GM19035 (cell line): ENCODE measurements around the gene RND2.
"Not testable (repeated sequence)": the region's sequence is repeated elsewhere in the genome, so short reads cannot be mapped to it uniquely, and the experiment has no call there.

ENCODE experiments used
- ATAC-seq: cut with Tn5 transposase; IDR thresholded peaks from one replicate; pipeline ENCODE4 v1.9.1; 2021; ENCODE audit not compliant: unreplicated experiment

The RND2 gene

DNA sequence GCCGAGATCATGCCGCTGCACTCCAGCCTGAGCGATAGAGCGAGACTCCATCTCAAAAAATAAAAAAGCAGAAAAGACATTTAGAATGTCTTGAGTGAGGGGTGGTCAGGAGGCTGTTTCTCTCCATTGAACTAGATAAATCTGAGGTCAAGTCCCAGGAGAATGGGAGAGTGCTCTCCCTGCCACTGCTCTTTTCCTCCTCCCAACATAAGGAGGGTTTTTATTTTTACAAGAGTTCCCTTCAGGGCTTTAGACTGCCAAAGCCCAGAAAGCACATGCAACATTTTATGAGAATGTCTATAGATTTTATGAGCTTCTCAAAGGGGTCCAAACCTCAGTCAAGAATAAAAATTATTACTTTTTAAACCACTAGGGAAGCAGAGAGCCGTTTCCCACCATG lies 1.6 kb downstream of the RND2 start:
- ATAC-seq: no peak

DNA sequence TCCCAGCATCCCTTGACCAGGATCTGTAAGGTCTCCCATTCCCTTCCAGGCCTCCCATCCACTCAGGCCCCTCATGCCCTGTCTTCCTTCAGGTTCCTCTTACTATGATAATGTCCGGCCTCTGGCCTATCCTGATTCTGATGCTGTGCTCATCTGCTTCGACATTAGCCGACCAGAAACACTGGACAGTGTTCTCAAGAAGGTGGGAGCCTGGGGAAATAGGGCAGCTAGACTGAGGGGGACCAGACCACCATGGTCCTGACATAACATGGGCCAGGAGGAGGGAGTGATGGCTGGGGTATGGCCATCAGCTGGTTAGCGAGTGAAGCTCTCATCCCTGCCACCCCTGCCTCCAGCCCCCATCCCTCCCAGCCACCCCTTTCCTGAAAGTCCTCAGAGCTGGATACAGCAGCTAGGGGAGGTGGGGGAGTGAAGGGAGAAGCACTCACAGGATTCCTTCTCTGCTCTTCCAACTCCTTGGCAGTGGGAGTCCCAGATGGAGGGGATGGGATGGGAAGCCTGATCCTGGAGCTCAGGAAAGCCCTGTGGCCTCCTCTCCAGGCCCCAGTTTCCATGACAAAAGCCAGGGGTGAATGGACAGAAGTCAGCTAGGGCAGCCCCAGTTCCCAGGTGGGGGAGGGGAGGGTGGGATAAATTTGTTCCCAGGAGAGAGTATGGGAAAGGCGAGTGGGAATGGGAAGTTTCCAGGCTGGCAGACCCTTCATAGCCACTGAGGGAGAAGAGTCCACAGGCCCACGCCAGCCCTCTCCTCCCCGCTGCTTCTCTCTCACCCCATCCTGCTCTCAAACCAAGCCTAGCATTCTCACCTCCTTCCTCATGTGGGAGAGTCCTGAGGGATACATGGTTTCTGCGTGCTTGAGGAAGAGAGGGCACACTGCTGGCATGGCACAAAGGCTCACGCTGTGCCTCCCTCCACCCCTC lies 2.3 kb downstream of the RND2 start:
- ATAC-seq: no peak

- no peak for ATAC-seq
Observed at GRCh38 chr17:43028221-43028861, 3.3 kb downstream of the RND2 start.

GRCh38 chr17:43030137-43030767 lies 5.2 kb downstream of the RND2 start:
- ATAC-seq: no peak

DNA sequence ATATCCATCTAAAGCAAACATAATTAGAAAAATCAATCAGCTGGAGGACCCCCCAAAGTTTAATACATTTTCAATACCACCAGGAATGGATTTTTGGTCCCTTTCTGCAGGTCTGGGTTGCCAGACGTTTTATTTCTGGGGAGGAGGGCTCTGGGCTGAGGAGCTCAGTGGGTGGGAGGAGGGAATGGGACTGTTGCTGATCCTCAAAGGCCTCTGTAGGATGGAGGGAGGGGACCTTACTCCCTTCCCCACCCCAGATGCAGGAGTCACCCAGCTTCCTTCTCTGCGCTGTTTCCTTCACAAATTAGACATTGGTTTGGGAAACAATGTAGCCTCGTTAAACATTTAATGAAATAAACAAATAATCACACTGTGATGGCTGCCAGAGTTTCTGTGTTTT lies 6.6 kb downstream of the RND2 start:
- ATAC-seq: no peak

GRCh38 chr17:43033948-43034881 lies 9.2 kb downstream of the RND2 start:
- ATAC-seq: no peak

DNA sequence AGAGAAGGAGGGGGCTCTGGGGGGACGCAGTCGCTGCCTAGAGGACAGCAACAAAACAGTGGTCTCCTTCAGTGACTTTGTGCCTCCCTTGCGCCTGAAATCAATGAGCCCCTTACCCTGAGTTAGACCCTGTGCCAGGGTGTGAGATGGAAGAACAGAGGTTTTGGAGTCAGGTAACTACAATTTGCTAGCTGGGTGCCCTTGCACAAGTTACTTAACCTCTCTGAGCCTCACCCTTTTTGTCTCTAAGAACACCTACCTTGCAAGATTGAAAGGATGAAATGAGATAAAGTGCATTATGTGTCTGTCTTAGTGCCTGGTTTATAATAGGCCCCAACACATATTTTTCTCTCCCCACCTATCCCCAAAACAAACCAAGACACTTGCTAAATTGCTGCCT lies 9.9 kb downstream of the RND2 start:
- no peak for ATAC-seq

GRCh38 chr17:43039646-43040045 lies 14.6 kb downstream of the RND2 start:
- ATAC-seq: no peak

DNA sequence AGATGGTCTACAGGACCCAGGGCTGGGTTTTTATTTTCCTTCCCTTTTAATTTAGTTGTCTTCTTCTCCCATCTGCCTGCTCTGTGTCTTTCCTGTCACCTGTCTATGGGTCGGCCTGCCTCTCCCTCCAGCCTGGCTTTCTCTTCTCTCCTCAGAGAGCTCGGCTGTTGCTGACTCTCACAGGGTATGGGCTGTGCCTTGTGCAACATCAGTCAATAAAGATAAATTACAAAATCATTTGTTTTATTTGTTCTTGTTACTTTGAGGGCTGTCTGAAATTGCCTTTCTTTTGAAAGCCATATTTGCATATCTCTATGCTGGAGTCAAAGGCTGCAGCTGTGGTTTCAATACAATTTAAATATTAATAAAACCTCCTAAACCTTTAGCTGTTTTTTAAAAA lies 15.6 kb downstream of the RND2 start:
- no peak for ATAC-seq

DNA sequence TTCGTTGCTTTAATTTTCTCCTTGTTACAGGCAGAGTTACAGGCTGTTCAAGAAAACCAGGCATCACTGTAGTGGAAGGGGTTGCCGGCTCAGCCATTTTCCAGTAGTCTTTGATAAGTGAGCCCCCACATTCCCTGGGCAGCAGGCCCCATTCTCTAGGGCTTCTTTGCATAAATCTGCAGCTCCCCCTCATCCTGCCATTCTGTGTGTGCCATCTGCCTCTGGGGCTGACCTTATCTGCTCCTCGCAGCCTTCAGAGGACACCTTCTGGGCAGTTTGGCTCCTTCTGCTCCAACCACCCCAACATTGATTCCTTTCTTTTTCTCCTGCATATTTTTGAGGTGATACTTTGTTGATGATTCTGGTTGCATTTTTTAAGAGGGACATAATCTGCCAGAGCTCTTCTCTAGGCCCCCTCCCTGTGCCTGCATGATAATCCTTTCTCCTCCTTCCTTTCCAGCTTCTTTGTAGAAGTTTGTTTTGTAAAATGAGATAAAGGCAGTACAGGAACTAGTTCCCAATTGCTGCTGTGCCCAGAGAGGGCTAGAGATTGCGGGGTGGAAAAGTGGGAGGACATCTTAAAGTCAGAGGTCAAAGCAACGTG lies 17.1 kb downstream of the RND2 start:
- no peak for ATAC-seq

GRCh38 chr17:43043307-43043706 lies 18.3 kb downstream of the RND2 start:
- ATAC-seq: no peak

- ATAC-seq: no peak
Observed at GRCh38 chr17:43044024-43044423, 19.0 kb downstream of the RND2 start.

GRCh38 chr17:43051969-43052368 lies 26.9 kb downstream of the RND2 start:
- ATAC-seq: no peak

- ATAC-seq: not testable (repeated sequence)
Observed at GRCh38 chr17:43053008-43053407, 28.0 kb downstream of the RND2 start.

DNA sequence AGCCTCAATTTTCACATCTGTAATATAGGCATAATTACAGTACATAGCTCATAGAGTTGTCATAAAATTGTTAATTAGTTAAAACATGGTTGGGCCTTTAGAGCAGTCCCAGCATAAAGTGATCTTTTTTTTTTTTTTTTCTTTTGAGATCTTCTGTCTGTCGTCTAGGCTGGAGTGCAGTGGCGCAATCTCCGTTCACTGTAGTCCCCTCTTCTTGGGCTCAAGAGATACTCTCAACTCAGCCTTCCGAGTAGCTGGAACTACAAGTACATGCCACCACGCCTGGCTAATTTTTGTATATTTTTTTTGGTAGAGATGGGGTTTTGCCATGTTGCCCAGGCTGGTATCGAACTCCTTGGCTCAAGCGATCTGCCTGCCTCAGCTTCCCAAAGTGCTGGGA lies 31.0 kb downstream of the RND2 start:
- ATAC-seq: no peak

- no peak for ATAC-seq
Observed at GRCh38 chr17:43062984-43063638, 38.1 kb downstream of the RND2 start.

DNA sequence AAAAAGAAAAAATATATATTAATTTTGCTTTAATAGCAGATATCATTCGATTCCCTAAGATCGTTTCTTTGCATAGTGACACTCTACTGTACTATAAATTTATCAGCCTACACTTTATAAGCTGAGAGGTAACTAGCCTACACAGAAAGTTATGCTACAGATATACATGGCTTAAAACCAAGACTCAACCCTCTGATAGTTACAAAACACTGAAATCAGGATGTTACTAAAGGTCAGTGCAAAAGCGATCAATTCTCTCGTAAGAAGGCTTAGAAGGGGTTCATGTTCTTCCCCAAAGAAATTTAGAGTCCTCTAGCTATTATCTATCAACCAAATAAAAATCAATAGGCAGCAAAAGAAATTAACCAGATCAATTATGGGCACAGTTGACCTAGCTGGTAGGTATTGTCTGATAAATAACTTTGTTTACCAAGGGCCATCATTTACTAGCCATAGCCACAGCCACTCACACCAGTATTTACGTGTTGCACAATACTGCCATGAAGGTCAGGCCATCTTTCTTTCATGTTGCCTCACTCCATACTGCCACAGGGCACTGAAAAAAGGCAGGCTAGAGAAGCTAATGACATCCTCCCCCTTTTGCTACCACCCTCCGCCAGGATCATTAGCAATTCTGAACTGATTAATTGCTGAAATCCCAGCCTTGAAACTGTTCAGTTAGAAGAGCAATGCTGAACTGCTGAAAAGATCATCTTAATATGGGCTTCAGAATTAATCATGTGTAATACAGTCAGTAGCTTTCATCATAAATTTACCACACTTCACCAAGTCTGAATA lies 43.7 kb downstream of the RND2 start:
- ATAC-seq: no peak

DNA sequence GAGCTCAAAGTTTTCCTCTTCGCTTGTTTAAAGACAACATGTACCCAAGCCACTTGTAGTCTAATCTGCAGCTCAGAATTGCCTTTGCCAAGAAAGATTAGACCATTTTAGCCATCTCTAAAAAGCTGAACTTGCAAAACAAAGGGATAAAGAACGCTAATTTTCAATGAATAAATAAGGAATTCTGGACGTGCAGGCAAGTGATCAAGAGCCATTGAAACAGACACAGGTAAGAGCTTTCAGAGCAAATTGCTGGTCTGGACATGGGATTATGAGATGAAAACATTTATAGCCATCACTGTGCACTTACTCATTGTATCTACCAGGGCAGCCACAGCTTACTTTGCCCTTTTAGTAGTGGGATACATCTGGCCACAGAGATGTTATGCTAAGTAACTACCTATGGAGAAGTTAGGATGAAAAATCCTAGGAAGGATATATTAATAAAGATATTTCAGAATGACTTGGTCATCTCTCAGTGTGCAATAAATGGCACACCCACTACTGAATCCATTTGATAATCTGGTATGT lies 44.4 kb downstream of the RND2 start:
- no peak for ATAC-seq

GRCh38 chr17:43070257-43070656 lies 45.2 kb downstream of the RND2 start:
- ATAC-seq: no peak
